ENCODE results near the gene CGNL1.

CGNL1 gene

DNA sequence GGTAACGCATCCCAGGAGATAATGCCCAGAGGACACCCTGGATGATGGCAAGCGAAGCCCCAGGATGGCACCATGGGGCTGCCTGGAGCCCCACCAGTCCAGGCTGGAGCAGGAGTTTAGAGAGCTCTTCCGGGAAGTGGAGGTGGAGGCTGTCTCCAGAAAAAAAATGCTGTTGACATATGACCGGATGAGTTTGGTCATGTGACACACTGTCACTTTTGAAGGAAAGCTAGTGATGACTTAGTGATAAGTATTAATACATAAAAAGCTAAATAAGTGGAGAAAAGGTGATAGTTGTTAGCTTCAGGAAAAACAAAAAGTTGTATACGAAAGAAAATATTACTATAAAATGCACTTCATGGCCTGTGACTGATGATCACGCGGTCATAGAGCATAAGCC lies 195.4 kb downstream of the CGNL1 start:
- H3K27ac ChIP-seq (ENCODE audit: low read length) = no peak overlapping the region

DNA sequence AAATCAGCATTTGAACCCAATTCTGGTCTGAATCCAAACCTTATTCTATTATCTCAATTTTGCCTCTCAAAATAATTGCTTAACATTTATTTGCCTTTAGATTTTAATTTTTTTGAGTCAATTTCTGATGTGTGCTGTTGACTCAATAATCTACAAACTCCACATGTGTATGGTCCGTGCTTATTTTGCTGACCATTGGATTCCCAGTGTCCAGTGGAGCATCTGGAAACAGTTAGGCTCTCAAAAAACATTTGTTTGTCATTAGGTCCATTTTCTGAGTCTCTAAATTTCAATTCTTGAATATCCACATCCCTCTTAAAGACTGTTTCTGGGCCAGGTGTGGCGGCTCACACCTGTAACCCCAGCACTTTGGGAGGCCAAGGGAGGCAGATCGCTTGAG lies 196.2 kb downstream of the CGNL1 start:
- Histone ChIP-seq H4K20me1 (ENCODE audit: insufficient read depth, low read length) (no peaks in the 10 kb centered on the region), H3K36me3 (replicated peaks; ENCODE audit: low read depth, low read length) (no peaks in the 10 kb centered on the region), H3K4me3 (ENCODE audit: low read length) (no peak overlapping the region), H3K27me3 (ENCODE audit: low read depth, low read length) (no peaks in the 10 kb centered on the region), H3K79me2 (ENCODE audit: low read length) (no peaks in the 10 kb centered on the region), H2AFZ (ENCODE audit: low read depth, low read length) (no peak overlapping the region), H3K27ac (ENCODE audit: low read length) (no peak overlapping the region), H3K4me2 (ENCODE audit: low read length) (no peak overlapping the region), H3K9ac (ENCODE audit: low read length) (no peak overlapping the region), H3K9me3 (ENCODE audit: insufficient read depth, low read length) (no peaks in the 10 kb centered on the region), H3K4me1 (ENCODE audit: low read length) (peaks cover 31% of the 10 kb centered on the region)
- TF ChIP-seq, protein P1, sequence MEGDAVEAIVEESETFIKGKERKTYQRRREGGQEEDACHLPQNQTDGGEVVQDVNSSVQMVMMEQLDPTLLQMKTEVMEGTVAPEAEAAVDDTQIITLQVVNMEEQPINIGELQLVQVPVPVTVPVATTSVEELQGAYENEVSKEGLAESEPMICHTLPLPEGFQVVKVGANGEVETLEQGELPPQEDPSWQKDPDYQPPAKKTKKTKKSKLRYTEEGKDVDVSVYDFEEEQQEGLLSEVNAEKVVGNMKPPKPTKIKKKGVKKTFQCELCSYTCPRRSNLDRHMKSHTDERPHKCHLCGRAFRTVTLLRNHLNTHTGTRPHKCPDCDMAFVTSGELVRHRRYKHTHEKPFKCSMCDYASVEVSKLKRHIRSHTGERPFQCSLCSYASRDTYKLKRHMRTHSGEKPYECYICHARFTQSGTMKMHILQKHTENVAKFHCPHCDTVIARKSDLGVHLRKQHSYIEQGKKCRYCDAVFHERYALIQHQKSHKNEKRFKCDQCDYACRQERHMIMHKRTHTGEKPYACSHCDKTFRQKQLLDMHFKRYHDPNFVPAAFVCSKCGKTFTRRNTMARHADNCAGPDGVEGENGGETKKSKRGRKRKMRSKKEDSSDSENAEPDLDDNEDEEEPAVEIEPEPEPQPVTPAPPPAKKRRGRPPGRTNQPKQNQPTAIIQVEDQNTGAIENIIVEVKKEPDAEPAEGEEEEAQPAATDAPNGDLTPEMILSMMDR (IDR thresholded peaks at IDR 0.05; ENCODE audit: low read depth, low read length) = no peak
- no peak for TF ChIP-seq EZH2phosphoT487 (IDR thresholded peaks at IDR 0.05; ENCODE audit: low read depth)

More for the DNA sequence above, 195.4 kb downstream of the CGNL1 start:
- no peaks in the 10 kb centered on the region for H3K9me3 ChIP-seq (ENCODE audit: insufficient read depth, low read length)
- no peak overlapping the region for H3K4me2 ChIP-seq (ENCODE audit: low read length)
- H3K79me2 ChIP-seq (ENCODE audit: low read length) = no peaks in the 10 kb centered on the region
- TF ChIP-seq, protein P1 (IDR thresholded peaks at IDR 0.05; ENCODE audit: low read depth, low read length) = no peak
- no peak for TF ChIP-seq EZH2phosphoT487 (IDR thresholded peaks at IDR 0.05; ENCODE audit: low read depth)
- no peaks in the 10 kb centered on the region for H3K27me3 ChIP-seq (ENCODE audit: low read depth, low read length)
- no peaks in the 10 kb centered on the region for H4K20me1 ChIP-seq (ENCODE audit: insufficient read depth, low read length)
- peaks cover 31% of the 10 kb centered on the region for H3K4me1 ChIP-seq (ENCODE audit: low read length)
- H3K9ac ChIP-seq (ENCODE audit: low read length) = no peak overlapping the region
- H3K4me3 ChIP-seq (ENCODE audit: low read length) = no peak overlapping the region
- no peak overlapping the region for H2AFZ ChIP-seq (ENCODE audit: low read depth, low read length)
- H3K36me3 ChIP-seq (replicated peaks; ENCODE audit: low read depth, low read length) = no peaks in the 10 kb centered on the region

DNA sequence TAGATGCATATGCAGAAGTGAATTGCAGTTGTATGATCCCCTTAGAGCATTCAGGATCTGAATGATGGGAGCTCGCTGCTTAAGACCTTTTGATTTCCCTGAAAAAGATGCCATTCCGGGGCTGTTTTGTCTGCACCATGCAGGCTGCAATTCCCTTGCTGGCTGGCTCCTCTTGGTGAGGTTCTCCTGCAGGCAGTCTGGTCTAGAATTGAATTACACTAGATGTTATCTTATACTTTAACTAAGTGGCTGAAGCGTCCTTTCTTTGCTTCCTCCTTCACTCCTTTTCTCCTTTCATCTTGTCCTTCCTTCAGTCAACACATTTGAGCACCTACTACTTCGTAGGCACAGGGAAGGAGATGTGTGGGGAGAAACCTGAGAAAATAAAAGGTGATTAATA lies 196.8 kb downstream of the CGNL1 start:
- no peaks in the 10 kb centered on the region for H3K27me3 ChIP-seq (ENCODE audit: low read depth, low read length)
- H2AFZ ChIP-seq (ENCODE audit: low read depth, low read length) = no peak overlapping the region
- H3K4me1 ChIP-seq (ENCODE audit: low read length) = peaks cover 25% of the 10 kb centered on the region
- TF ChIP-seq, protein P1 (IDR thresholded peaks at IDR 0.05; ENCODE audit: low read depth, low read length) = no peak
- TF ChIP-seq EZH2phosphoT487 (IDR thresholded peaks at IDR 0.05; ENCODE audit: low read depth) = no peak
- H3K9me3 ChIP-seq (ENCODE audit: insufficient read depth, low read length) = no peaks in the 10 kb centered on the region
- no peak overlapping the region for H3K9ac ChIP-seq (ENCODE audit: low read length)
- H3K36me3 ChIP-seq (replicated peaks; ENCODE audit: low read depth, low read length) = no peaks in the 10 kb centered on the region
- H3K27ac ChIP-seq (ENCODE audit: low read length) = no peak overlapping the region
- H3K79me2 ChIP-seq (ENCODE audit: low read length) = no peaks in the 10 kb centered on the region
- H3K4me2 ChIP-seq (ENCODE audit: low read length) = no peak overlapping the region
- H3K4me3 ChIP-seq (ENCODE audit: low read length) = no peak overlapping the region
- no peaks in the 10 kb centered on the region for H4K20me1 ChIP-seq (ENCODE audit: insufficient read depth, low read length)

DNA sequence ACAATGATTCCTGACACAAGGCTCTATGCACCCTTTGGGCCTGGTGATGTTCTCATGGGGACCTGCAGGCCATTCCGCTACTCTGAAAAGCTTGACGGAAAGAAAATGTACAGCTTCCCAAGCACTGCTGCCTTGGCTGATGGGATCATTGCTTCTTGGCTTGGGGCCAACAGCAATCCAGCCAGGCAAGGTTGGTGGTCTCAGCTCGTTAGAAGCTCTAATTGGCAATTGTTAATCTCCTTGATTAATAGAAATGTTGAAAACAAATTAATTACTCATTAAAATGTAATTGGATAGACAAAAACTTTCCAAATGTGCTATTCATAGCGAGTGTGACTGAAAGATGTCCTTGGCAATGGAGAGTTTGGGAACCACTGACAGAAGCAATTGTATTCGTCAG lies 199.1 kb downstream of the CGNL1 start:
- no peaks in the 10 kb centered on the region for H3K36me3 ChIP-seq (replicated peaks; ENCODE audit: low read depth, low read length)
- H3K9me3 ChIP-seq (ENCODE audit: insufficient read depth, low read length) = no peaks in the 10 kb centered on the region
- peaks cover 5% of the 10 kb centered on the region for H3K4me1 ChIP-seq (ENCODE audit: low read length)
- no peaks in the 10 kb centered on the region for H3K79me2 ChIP-seq (ENCODE audit: low read length)
- H3K27me3 ChIP-seq (ENCODE audit: low read depth, low read length) = no peaks in the 10 kb centered on the region
- H3K27ac ChIP-seq (ENCODE audit: low read length) = no peak overlapping the region
- no peak overlapping the region for H3K9ac ChIP-seq (ENCODE audit: low read length)
- no peaks in the 10 kb centered on the region for H4K20me1 ChIP-seq (ENCODE audit: insufficient read depth, low read length)
- TF ChIP-seq, protein P1 (IDR thresholded peaks at IDR 0.05; ENCODE audit: low read depth, low read length) = no peak
- no peak for TF ChIP-seq EZH2phosphoT487 (IDR thresholded peaks at IDR 0.05; ENCODE audit: low read depth)
- no peak overlapping the region for H3K4me3 ChIP-seq (ENCODE audit: low read length)
- H3K4me2 ChIP-seq (ENCODE audit: low read length) = no peak overlapping the region
- no peak overlapping the region for H2AFZ ChIP-seq (ENCODE audit: low read depth, low read length)

Measured in OCI-LY3 (cell line).